ENCODE data around the gene ZMYND12. TPM values are rescaled to one million over a fixed set of nuclear protein-coding genes. Genes with fewer than 3 reads are reported as not detected.

Gene ZMYND12
- polyA plus RNA-seq, 1 donor from 2014 or later, result 0.21 TPM

GRCh38 chr1:42427240-42427639 is 28.6 kb downstream of the ZMYND12 start:
- no peaks in the 10 kb centered on the region for H3K9me3 ChIP-seq (ENCODE audit: low read length)

GRCh38 chr1:42424201-42424600 is 31.6 kb downstream of the ZMYND12 start:
- H2AFZ ChIP-seq (ENCODE audit: low read depth, low read length), result no peak overlapping the region
- H3K79me2 ChIP-seq (replicated peaks; ENCODE audit: insufficient read depth, low read length), result no peaks in the 10 kb centered on the region
- peaks cover 32% of the 10 kb centered on the region for H3F3A ChIP-seq (ENCODE audit: insufficient read depth, low read length, poor library complexity, severe bottlenecking)
- H3K9ac ChIP-seq (ENCODE audit: low read length), result peak overlapping the region; percentile 50
- no peaks in the 10 kb centered on the region for H3K9me2 ChIP-seq (ENCODE audit: insufficient read depth, low read length)
- H3K27ac ChIP-seq (ENCODE audit: low read length), result peak overlapping the region; percentile 94
- no peaks in the 10 kb centered on the region for H3K36me3 ChIP-seq (ENCODE audit: insufficient read depth, low read length)
- no peaks in the 10 kb centered on the region for H4K20me1 ChIP-seq (ENCODE audit: insufficient read depth)
- no peaks in the 10 kb centered on the region for H3K9me3 ChIP-seq (ENCODE audit: low read length)
- H3K4me2 ChIP-seq (ENCODE audit: low read length), result no peak overlapping the region
- H3K4me3 ChIP-seq (ENCODE audit: low read length), result no peak overlapping the region
- H3K27me3 ChIP-seq (ENCODE audit: insufficient read depth, low read depth, low read length), result no peaks in the 10 kb centered on the region
- TF ChIP-seq MXI1 (conservative IDR thresholded peaks at IDR 0.05; ENCODE audit: poor library complexity, severe bottlenecking) (no peak), EP300 (conservative IDR thresholded peaks at IDR 0.05; ENCODE audit: poor library complexity, severe bottlenecking) (no peak), EZH2 (IDR thresholded peaks at IDR 0.05; ENCODE audit: borderline replicate concordance, insufficient read depth, low read length, poor library complexity, severe bottlenecking) (no peak), CTCF (IDR thresholded peaks at IDR 0.05; ENCODE audit: poor library complexity, severe bottlenecking) (no peak), SMC3 (conservative IDR thresholded peaks at IDR 0.05; ENCODE audit: poor library complexity) (no peak), RAD21 (conservative IDR thresholded peaks at IDR 0.05) (no peak), TAF1 (IDR thresholded peaks at IDR 0.05; ENCODE audit: low read depth) (no peak), POLR2AphosphoS5 (IDR thresholded peaks at IDR 0.05) (no peak)

More at GRCh38 chr1:42427240-42427639, 28.6 kb downstream of the ZMYND12 start:
- no peaks in the 10 kb centered on the region for H3K36me3 ChIP-seq (ENCODE audit: insufficient read depth, low read length)
- H3K4me3 ChIP-seq (ENCODE audit: low read length), result no peak overlapping the region
- no peak overlapping the region for H2AFZ ChIP-seq (ENCODE audit: low read depth, low read length)
- TF ChIP-seq MXI1 (conservative IDR thresholded peaks at IDR 0.05; ENCODE audit: poor library complexity, severe bottlenecking), result no peak
- TF ChIP-seq TAF1 (IDR thresholded peaks at IDR 0.05; ENCODE audit: low read depth), result no peak
- TF ChIP-seq CTCF (IDR thresholded peaks at IDR 0.05; ENCODE audit: poor library complexity, severe bottlenecking), result no peak
- no peak for TF ChIP-seq REST (IDR thresholded peaks at IDR 0.05; ENCODE audit: borderline replicate concordance)
- no peak for TF ChIP-seq POLR2AphosphoS5 (IDR thresholded peaks at IDR 0.05)
- no peak for TF ChIP-seq EZH2 (IDR thresholded peaks at IDR 0.05; ENCODE audit: borderline replicate concordance, insufficient read depth, low read length, poor library complexity, severe bottlenecking)
- no peak for TF ChIP-seq SMC3 (conservative IDR thresholded peaks at IDR 0.05; ENCODE audit: poor library complexity)
- TF ChIP-seq RAD21 (conservative IDR thresholded peaks at IDR 0.05), result no peak
- TF ChIP-seq EP300 (conservative IDR thresholded peaks at IDR 0.05; ENCODE audit: poor library complexity, severe bottlenecking), result no peak
- no peak overlapping the region for H3K4me2 ChIP-seq (ENCODE audit: low read length)
- H4K20me1 ChIP-seq (ENCODE audit: insufficient read depth), result no peaks in the 10 kb centered on the region
- no peak overlapping the region for H3K9ac ChIP-seq (ENCODE audit: low read length)
- no peaks in the 10 kb centered on the region for H3K27me3 ChIP-seq (ENCODE audit: insufficient read depth, low read depth, low read length)
- H3K27ac ChIP-seq (ENCODE audit: low read length), result no peak overlapping the region
- H3F3A ChIP-seq (ENCODE audit: insufficient read depth, low read length, poor library complexity, severe bottlenecking), result peaks cover 14% of the 10 kb centered on the region
- H3K9me2 ChIP-seq (ENCODE audit: insufficient read depth, low read length), result no peaks in the 10 kb centered on the region
- H3K79me2 ChIP-seq (replicated peaks; ENCODE audit: insufficient read depth, low read length), result no peaks in the 10 kb centered on the region
